Testis (tissue), 3 donors: ENCODE data around the gene TMEM233. TPM values are rescaled to one million over a fixed set of nuclear protein-coding genes. Genes with fewer than 3 reads are reported as not detected.

Source experiments
- DNase-seq: peaks from one replicate; pipeline ENCODE4 v3.0.0-alpha.2; 2019
- H3K27ac ChIP-seq, 2 donors: fragments of 200-600 bp; sonication (generic); one replicate each; pipeline ENCODE4 v1.5.1; 2019
- H3K27me3 ChIP-seq: fragments of 200-600 bp; sonication (generic); one replicate; pipeline ENCODE4 v1.5.1; 2019
- H3K36me3 ChIP-seq: fragments of 200-600 bp; sonication (generic); one replicate; pipeline ENCODE4 v1.5.1; 2017; ENCODE audit warnings: low read depth; ENCODE audit errors: missing control alignments
- H3K4me1 ChIP-seq: fragments of 200-600 bp; sonication (generic); one replicate; pipeline ENCODE4 v1.5.1; 2019
- H3K4me3 ChIP-seq, 2 donors: fragments of 200-600 bp; sonication (generic); one replicate each; pipeline ENCODE4 v1.5.1; 2017 to 2019
- H3K9me3 ChIP-seq: fragments of 200-600 bp; sonication (generic); one replicate; pipeline ENCODE4 v1.5.1; 2017
- CTCF ChIP-seq, 3 experiments: fragments of 450-650 bp in 2 of 3; fragments of 200-600 bp in 1 of 3; sonication (generic) in 1 of 3; IDR thresholded peaks; one replicate each; pipeline ENCODE4 v1.5.1; 2016 to 2019; ENCODE audit warnings: antibody characterized with exemption in 3 of 3, mild to moderate bottlenecking in 2 of 3, moderate library complexity in 1 of 3
- POLR2A ChIP-seq: fragments of 450-650 bp; IDR thresholded peaks from one replicate; pipeline ENCODE4 v1.6.1; 2017; ENCODE audit warnings: antibody characterized with exemption, mild to moderate bottlenecking, moderate library complexity
- WGBS, 2 donors: methylation state at CpG; one replicate each; pipeline ENCODE4 v1.1.5; 2018; 5-methylcytosine and 5-hydroxymethylcytosine counted together
- intact Hi-C: fragments of 100-400 bp; cut with DNase I; formaldehyde crosslinking; loops from one replicate; pipeline ENCODE4 v1.15.1; 2023; ENCODE audit warnings: low total_unique reads
- polyA plus RNA-seq: library from polyadenylated mRNA; stranded (reverse); fragments of 350-450 nt; fragmentation: Illumina TruSeq; extraction: RNeasy Lipid Tissue Mini Kit (QIAGEN cat#74804); gene quantifications from one replicate; pipeline ENCODE4 v1.2.3, GENCODE V29; 2014; ENCODE audit warnings: low read depth, low replicate concordance; ENCODE audit not compliant: insufficient read depth
- total RNA-seq, 2 donors: library from RNA; depleted of rRNA; stranded (reverse); fragments of >200 nt; gene quantifications; one replicate each; pipeline ENCODE4 v1.2.3, GENCODE V29; 2016

The TMEM233 gene
- total and polyA plus RNA-seq, 3 donors from 2014 or later: 0.31 to 0.47 TPM; not detected in 1

DNA sequence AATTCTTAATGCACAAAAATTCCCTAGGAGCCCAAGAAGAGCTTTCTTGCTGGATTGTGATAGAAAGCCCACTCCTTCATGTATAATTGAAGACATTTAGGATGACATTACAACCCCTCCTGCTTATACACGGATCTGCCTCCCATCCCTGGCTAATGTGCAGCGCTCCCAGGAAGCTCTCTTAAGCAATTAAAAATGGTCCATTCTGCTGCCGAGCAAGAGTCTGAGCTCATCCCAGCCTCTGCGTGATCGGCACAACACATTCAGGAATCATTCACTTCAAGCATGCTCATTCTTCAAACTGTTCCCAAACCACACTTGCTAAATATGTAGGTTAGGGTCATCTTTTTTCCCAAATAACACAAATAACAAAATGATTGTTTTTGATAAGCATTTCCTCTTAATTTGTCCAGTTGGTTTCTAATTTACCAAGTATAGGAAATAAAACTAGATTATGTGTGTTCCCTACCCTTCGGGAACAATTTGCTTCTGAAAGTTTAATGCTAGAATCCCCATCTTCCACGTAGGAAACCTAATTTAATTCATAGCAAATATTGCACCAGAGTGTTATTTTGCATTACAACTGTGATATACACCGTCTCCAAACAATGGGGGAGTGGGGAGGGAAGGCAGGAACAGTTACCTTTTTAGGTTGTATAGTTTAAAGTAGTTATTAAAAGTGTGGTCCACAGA lies 17.3 kb upstream of the TMEM233 start:
- intact Hi-C loops: no loop called here
- Histone ChIP-seq H3K36me3 (no peaks in the 10 kb centered on the region), H3K4me3 (no peak overlapping the region), H3K27me3 (no peaks in the 10 kb centered on the region), H3K4me1 (no peaks in the 10 kb centered on the region), H3K9me3 (no peaks in the 10 kb centered on the region), H3K27ac (no peak overlapping the region)
- DNase-seq: no peak
- WGBS, 2 donors: 70 to 74% methylated on average over 8 of the region's 8 CpGs
- TF ChIP-seq CTCF (IDR thresholded peaks at IDR 0.05): no peak
- TF ChIP-seq POLR2A: no peak

DNA sequence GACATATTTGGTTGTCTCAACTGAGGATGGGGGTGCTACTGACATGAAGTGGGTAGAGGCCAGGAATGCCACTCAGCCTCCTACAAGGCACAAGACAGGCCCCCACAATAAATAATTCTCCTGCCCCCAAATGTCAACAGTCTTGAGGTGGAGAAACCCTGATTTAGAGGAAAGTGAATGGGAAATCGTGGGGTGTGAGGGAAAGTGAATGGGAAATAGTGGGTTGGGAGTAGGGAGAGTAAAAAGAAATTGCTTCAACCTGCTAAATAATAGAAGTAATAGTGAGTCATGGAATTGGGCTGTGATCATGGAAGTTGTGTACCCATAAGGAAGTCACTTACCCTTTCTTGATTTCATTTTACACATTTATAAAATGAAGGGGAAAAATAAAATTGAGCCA lies 16.7 kb upstream of the TMEM233 start:
- intact Hi-C loops: no loop called here
- Histone ChIP-seq H3K4me3 (no peak overlapping the region), H3K27me3 (no peaks in the 10 kb centered on the region), H3K36me3 (no peaks in the 10 kb centered on the region), H3K4me1 (no peaks in the 10 kb centered on the region), H3K9me3 (no peaks in the 10 kb centered on the region), H3K27ac (no peak overlapping the region)
- TF ChIP-seq CTCF (IDR thresholded peaks at IDR 0.05): no peak
- no peak for TF ChIP-seq POLR2A
- 61 to 68% methylated on average over 1 of the region's 1 CpG for WGBS, 2 donors
- DNase-seq: no peak

DNA sequence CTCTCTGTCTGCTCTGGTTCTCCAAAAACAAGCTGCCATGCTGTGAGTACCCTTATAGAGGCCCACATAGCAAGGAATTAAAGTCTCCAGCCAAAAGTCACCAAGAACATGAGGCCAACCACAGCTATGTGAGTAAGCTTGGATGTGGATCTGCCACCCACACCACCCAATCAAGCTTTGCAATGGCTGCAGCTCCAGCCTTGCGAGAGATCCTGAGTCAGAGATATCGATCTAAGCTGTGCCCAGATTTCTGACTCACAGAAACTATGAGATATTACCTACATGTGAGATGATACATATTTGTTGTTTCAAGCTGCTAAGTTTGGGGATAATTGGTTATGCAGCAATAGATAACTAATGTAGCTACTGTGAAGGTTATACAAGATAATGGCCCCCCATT lies 15.5 kb upstream of the TMEM233 start:
- no peak overlapping the region for H3K27ac ChIP-seq
- no peaks in the 10 kb centered on the region for H3K4me1 ChIP-seq
- no peak overlapping the region for H3K4me3 ChIP-seq
- TF ChIP-seq POLR2A (no peak), CTCF (IDR thresholded peaks at IDR 0.05) (no peak)
- DNase-seq: no peak
- H3K27me3 ChIP-seq: no peaks in the 10 kb centered on the region
- no peaks in the 10 kb centered on the region for H3K9me3 ChIP-seq
- H3K36me3 ChIP-seq: no peaks in the 10 kb centered on the region
- intact Hi-C loops: no loop called here
- WGBS, 2 donors: 82 to 96% methylated on average over 2 of the region's 2 CpGs

DNA sequence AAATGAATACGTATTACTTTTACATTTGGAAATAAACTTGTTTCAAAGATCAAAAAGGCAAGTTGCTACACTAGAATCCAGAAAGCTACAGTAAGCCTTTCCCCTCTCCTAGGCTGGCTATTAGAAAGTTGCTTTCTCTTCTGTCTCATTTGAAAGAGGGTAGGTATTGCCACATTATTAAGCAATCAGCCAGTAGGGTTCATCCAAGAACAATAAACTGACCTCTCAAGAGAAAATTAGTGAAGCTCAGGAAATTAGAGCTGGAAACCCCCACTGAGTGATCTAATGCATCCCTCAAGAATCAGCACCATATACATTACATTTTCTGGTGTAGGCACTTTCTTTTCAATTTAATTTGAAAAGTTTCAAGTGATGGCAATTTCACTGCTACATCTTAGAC lies 4.5 kb upstream of the TMEM233 start:
- no peak for TF ChIP-seq POLR2A
- no peak for TF ChIP-seq CTCF (IDR thresholded peaks at IDR 0.05)
- intact Hi-C loops: no loop called here
- Histone ChIP-seq H3K9me3 (no peaks in the 10 kb centered on the region), H3K4me1 (no peaks in the 10 kb centered on the region), H3K27ac (no peak overlapping the region), H3K36me3 (no peaks in the 10 kb centered on the region), H3K27me3 (no peaks in the 10 kb centered on the region), H3K4me3 (no peak overlapping the region)
- no peak for DNase-seq
- WGBS, 2 donors: 55 to 68% methylated on average over 1 of the region's 1 CpG

- Histone ChIP-seq H3K4me3 (no peak overlapping the region), H3K4me1 (no peaks in the 10 kb centered on the region), H3K27me3 (no peaks in the 10 kb centered on the region), H3K36me3 (no peaks in the 10 kb centered on the region), H3K9me3 (no peaks in the 10 kb centered on the region), H3K27ac (no peak overlapping the region)
- TF ChIP-seq CTCF (IDR thresholded peaks at IDR 0.05) (no peak), POLR2A (no peak)
- no peak for DNase-seq
- WGBS, 2 donors: 86 to 88% methylated on average over 4 of the region's 4 CpGs
- intact Hi-C loops: no loop called here
Measured at GRCh38 chr12:119589634-119590033, 3.9 kb upstream of the TMEM233 start.
